Right atrium auricular region (tissue), 2 donors: Measurements from ENCODE around the gene GHSR. TPM values are rescaled to one million over a fixed set of nuclear protein-coding genes. Genes with fewer than 3 reads are reported as not detected.

ENCODE experiments used
- DNase-seq: peaks from one replicate; pipeline ENCODE4 v3.0.0-alpha.2; 2019; ENCODE audit warnings: low spot score
- H3K27ac ChIP-seq, 2 donors: fragments of 200-600 bp; sonication (generic); 1 replicate in 1 of 2; 2 replicates in 1 of 2; pipeline ENCODE4 v1.5.1; 2016 to 2019
- H3K27me3 ChIP-seq, 2 donors: fragments of 200-600 bp; sonication (generic); one replicate each; pipeline versions ENCODE4 v1.5.1 to v1.6.0; 2017 to 2019
- H3K36me3 ChIP-seq: fragments of 200-600 bp; sonication (generic); one replicate; pipeline ENCODE4 v1.5.1; 2016
- H3K4me1 ChIP-seq, 2 donors: fragments of 200-600 bp; sonication (generic); one replicate each; pipeline versions ENCODE4 v1.5.1 to v1.6.0; 2017 to 2019
- H3K4me3 ChIP-seq, 2 donors: fragments of 200-600 bp; sonication (generic); 1 replicate in 1 of 2; 2 replicates in 1 of 2; pipeline ENCODE4 v1.5.1; 2017 to 2019; ENCODE audit warnings: mild to moderate bottlenecking in 1 of 2, moderate library complexity in 1 of 2
- H3K9me3 ChIP-seq, 2 donors: fragments of 200-600 bp; sonication (generic); one replicate each; pipeline ENCODE4 v1.5.1; 2019
- total RNA-seq, 2 donors: library from RNA; depleted of rRNA; stranded (reverse); fragments of >200 nt; gene quantifications; one replicate each; pipeline ENCODE4 v1.1.0, GENCODE V29; 2016
- TF ChIP-seq, protein P1 (sequence below), 2 donors: fragments of 200-600 bp; sonication (generic); IDR thresholded peaks; one replicate each; pipeline ENCODE4 v1.5.1; 2019; ENCODE audit warnings: antibody characterized with exemption in 2 of 2

GHSR gene
- total RNA-seq, 2 donors from 2014 or later: not detected

DNA sequence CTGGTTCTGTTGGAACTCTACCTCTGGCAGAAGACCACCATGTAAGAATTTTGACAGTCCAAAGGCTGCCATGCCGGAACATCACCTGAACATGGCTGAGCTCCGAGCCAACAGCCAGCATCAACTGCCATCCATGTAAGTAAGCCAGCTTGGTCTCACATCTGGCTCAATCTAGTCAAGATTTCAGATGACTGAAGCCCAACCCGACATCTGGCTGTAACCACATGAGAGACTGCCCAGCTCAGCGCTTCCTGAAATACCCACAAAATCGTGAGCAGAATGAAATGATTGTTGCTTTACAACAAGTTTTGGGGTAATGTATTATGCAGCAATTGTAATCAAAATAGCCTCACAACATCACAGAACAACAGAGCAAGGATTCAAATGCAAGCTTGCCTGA is 32.9 kb downstream of the GHSR start:
- TF ChIP-seq, protein P1, sequence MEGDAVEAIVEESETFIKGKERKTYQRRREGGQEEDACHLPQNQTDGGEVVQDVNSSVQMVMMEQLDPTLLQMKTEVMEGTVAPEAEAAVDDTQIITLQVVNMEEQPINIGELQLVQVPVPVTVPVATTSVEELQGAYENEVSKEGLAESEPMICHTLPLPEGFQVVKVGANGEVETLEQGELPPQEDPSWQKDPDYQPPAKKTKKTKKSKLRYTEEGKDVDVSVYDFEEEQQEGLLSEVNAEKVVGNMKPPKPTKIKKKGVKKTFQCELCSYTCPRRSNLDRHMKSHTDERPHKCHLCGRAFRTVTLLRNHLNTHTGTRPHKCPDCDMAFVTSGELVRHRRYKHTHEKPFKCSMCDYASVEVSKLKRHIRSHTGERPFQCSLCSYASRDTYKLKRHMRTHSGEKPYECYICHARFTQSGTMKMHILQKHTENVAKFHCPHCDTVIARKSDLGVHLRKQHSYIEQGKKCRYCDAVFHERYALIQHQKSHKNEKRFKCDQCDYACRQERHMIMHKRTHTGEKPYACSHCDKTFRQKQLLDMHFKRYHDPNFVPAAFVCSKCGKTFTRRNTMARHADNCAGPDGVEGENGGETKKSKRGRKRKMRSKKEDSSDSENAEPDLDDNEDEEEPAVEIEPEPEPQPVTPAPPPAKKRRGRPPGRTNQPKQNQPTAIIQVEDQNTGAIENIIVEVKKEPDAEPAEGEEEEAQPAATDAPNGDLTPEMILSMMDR (IDR thresholded peaks at IDR 0.05): no peak
- Histone ChIP-seq H3K27me3 (no peaks in the 10 kb centered on the region), H3K9me3 (no peaks in the 10 kb centered on the region), H3K4me1 (no peaks in the 10 kb centered on the region), H3K36me3 (no peaks in the 10 kb centered on the region), H3K27ac (no peak overlapping the region), H3K4me3 (no peak overlapping the region)
- no peak for DNase-seq

DNA sequence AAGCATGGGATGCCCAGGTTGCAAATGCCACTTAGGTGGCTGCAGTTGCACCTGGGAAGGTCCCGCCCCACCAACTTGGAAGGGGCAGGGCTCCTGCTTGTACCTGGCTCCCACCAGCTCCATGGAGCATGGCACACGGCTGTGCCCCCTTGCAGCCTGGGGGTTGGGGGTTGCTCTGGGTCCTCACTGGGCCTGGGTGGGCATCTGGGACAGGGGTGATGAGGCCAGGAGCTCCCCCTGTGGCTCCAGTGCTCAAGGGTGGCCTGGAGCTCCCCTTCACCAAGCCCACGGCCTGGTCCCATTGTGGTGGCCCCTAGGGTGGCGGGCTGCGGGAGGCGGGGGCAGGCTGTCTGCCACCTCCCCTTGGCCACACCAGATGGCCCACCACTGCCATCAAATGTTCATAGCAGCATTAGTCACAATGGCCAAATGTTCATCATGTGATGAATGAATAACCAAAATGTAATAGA is 36.7 kb downstream of the GHSR start:
- Histone ChIP-seq H3K4me1 (no peaks in the 10 kb centered on the region), H3K4me3 (no peak overlapping the region), H3K27me3 (no peaks in the 10 kb centered on the region), H3K9me3 (no peaks in the 10 kb centered on the region), H3K36me3 (no peaks in the 10 kb centered on the region), H3K27ac (no peak overlapping the region)
- no peak for DNase-seq
- TF ChIP-seq, protein P1 (IDR thresholded peaks at IDR 0.05): no peak

GRCh38 chr3:172410702-172411477 is 37.4 kb downstream of the GHSR start:
- H3K4me1 ChIP-seq: no peaks in the 10 kb centered on the region
- TF ChIP-seq, protein P1 (IDR thresholded peaks at IDR 0.05): no peak
- no peaks in the 10 kb centered on the region for H3K9me3 ChIP-seq
- H3K4me3 ChIP-seq: no peak overlapping the region
- no peak for DNase-seq
- H3K27ac ChIP-seq: no peak overlapping the region
- no peaks in the 10 kb centered on the region for H3K27me3 ChIP-seq
- H3K36me3 ChIP-seq: no peaks in the 10 kb centered on the region

DNA sequence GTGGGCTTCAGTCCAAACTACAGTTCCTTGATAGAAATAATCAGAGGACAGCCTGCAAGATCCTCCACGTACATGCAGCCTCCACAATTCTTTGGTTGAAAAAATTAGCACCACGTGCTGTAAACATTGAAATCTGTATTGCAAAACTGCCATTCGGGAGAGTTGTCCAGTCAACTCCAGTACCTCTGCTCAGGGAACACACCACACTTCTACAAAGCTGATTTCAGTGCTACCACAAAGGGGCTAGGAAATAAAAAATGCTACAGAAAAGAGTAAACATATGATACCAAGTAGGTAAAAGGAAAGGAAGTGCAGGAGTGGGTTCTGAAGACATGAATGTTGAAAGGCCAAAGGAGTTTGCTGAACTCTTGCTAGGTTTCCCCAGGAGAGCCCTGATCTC is 40.4 kb downstream of the GHSR start:
- no peaks in the 10 kb centered on the region for H3K9me3 ChIP-seq
- no peak overlapping the region for H3K4me3 ChIP-seq
- TF ChIP-seq, protein P1 (IDR thresholded peaks at IDR 0.05): no peak
- DNase-seq: no peak
- no peak overlapping the region for H3K27ac ChIP-seq
- H3K4me1 ChIP-seq: no peaks in the 10 kb centered on the region
- H3K36me3 ChIP-seq: no peaks in the 10 kb centered on the region
- H3K27me3 ChIP-seq: no peaks in the 10 kb centered on the region

- DNase-seq: no peak
- Histone ChIP-seq H3K9me3 (no peaks in the 10 kb centered on the region), H3K4me1 (no peaks in the 10 kb centered on the region), H3K27me3 (no peaks in the 10 kb centered on the region), H3K27ac (no peak overlapping the region), H3K4me3 (no peak overlapping the region), H3K36me3 (no peaks in the 10 kb centered on the region)
- TF ChIP-seq, protein P1 (IDR thresholded peaks at IDR 0.05): no peak
These were observed 42.3 kb downstream of the GHSR start for GRCh38 chr3:172405914-172406313.
